GM23338 (cell line): ENCODE data around the gene BCR. TPM values are rescaled to one million over a fixed set of nuclear protein-coding genes. Genes with fewer than 3 reads are reported as not detected.

Source experiments
- ATAC-seq: fragments of 200-7000 bp; cut with Tn5 transposase; 3 replicates; pipeline ENCODE4 v1.9.1; 2020
- DNase-seq: peaks from one replicate; pipeline ENCODE4 v3.0.0-alpha.2; 2015; ENCODE audit warnings: low spot score
- H2AFZ ChIP-seq: fragments of 200-600 bp; sonication (generic); 2 replicates; pipeline ENCODE4 v1.8.0; 2016; ENCODE audit warnings: antibody characterized with exemption, mild to moderate bottlenecking, moderate library complexity
- H3F3A ChIP-seq: fragments of 200-600 bp; sonication (generic); replicated peaks from 2 replicates; pipeline ENCODE4 v1.8.0; 2017; ENCODE audit warnings: antibody characterized with exemption, mixed run types, low read depth
- H3K27ac ChIP-seq: fragments of 200-600 bp; sonication (generic); 2 replicates; pipeline ENCODE4 v1.6.1; 2016; ENCODE audit warnings: low read depth
- H3K27me3 ChIP-seq: fragments of 200-600 bp; sonication (generic); 2 replicates; pipeline ENCODE4 v1.8.0; 2016; ENCODE audit warnings: mild to moderate bottlenecking, mixed run types, moderate library complexity; ENCODE audit not compliant: insufficient read depth
- H3K36me3 ChIP-seq: fragments of 200-600 bp; sonication (generic); 2 replicates; pipeline ENCODE4 v1.8.0; 2016; ENCODE audit warnings: mild to moderate bottlenecking; ENCODE audit not compliant: insufficient read depth
- H3K4me1 ChIP-seq: fragments of 200-600 bp; sonication (generic); 2 replicates; pipeline ENCODE4 v1.8.0; 2016; ENCODE audit warnings: mild to moderate bottlenecking, moderate library complexity; ENCODE audit not compliant: insufficient read depth
- H3K4me2 ChIP-seq: fragments of 200-600 bp; sonication (generic); 2 replicates; pipeline ENCODE4 v1.7.1; 2017; ENCODE audit warnings: mixed run types
- H3K4me3 ChIP-seq: fragments of 200-600 bp; sonication (generic); 2 replicates; pipeline ENCODE4 v1.6.1; 2016; ENCODE audit warnings: mixed run types
- H3K79me2 ChIP-seq: fragments of 200-600 bp; sonication (generic); replicated peaks from 2 replicates; pipeline ENCODE4 v1.8.0; 2017; ENCODE audit warnings: mild to moderate bottlenecking; ENCODE audit not compliant: insufficient read depth
- H3K9me2 ChIP-seq: fragments of 200-600 bp; sonication (generic); 2 replicates; pipeline ENCODE4 v1.8.0; 2017; ENCODE audit not compliant: insufficient read depth
- H4K20me1 ChIP-seq: fragments of 200-600 bp; sonication (generic); replicated peaks from 2 replicates; pipeline ENCODE4 v1.8.0; 2017; ENCODE audit warnings: mild to moderate bottlenecking; ENCODE audit not compliant: insufficient read depth
- H3K27ac Mint-ChIP-seq: 2 replicates; pipeline ENCODE4 v1.8.0; 2020; ENCODE audit warnings: inconsistent platforms, mild to moderate bottlenecking, moderate library complexity, mixed read lengths
- H3K27me3 Mint-ChIP-seq: 3 replicates; pipeline ENCODE4 v1.8.0; 2022; ENCODE audit warnings: low read depth, mild to moderate bottlenecking, moderate library complexity, mixed read lengths, inconsistent platforms; ENCODE audit not compliant: insufficient read depth, poor library complexity
- H3K36me3 Mint-ChIP-seq: 3 replicates; pipeline ENCODE4 v1.8.0; 2021; ENCODE audit warnings: low read depth, mild to moderate bottlenecking, inconsistent platforms, moderate library complexity, mixed read lengths
- H3K4me1 Mint-ChIP-seq: 3 replicates; pipeline ENCODE4 v1.8.0; 2020; ENCODE audit warnings: mild to moderate bottlenecking, inconsistent platforms, mixed read lengths
- H3K4me3 Mint-ChIP-seq: 3 replicates; pipeline ENCODE4 v1.8.0; 2021; ENCODE audit warnings: moderate library complexity, mild to moderate bottlenecking, inconsistent platforms, mixed read lengths
- H3K9me3 Mint-ChIP-seq: 3 replicates; pipeline ENCODE4 v1.8.0; 2020; ENCODE audit warnings: moderate library complexity, mild to moderate bottlenecking, inconsistent platforms, mixed read lengths
- CREB1 ChIP-seq: fragments of 250-450 bp; sonication (Bioruptor Pico); IDR thresholded peaks from 2 replicates; pipeline ENCODE4 v1.5.0; 2020; ENCODE audit warnings: low read depth, mild to moderate bottlenecking, moderate library complexity
- CTCF ChIP-seq, 2 experiments: fragments of 200-600 bp in 1 of 2; sonication (generic) in 1 of 2; conservative IDR thresholded peaks; 2 replicates each; pipeline versions ENCODE4 v1.5.1 to v1.6.1; 2016 to 2017; ENCODE audit warnings: antibody characterized with exemption in 2 of 2, low read depth in 2 of 2, mild to moderate bottlenecking in 2 of 2, moderate library complexity in 1 of 2
- EZH2 ChIP-seq: fragments of 200-600 bp; sonication (generic); IDR thresholded peaks from one replicate; pipeline ENCODE4 v1.8.0; 2017; ENCODE audit warnings: antibody characterized with exemption, mild to moderate bottlenecking, low read depth; ENCODE audit not compliant: unreplicated experiment
- EZH2phosphoT487 ChIP-seq: fragments of 200-600 bp; sonication (generic); IDR thresholded peaks from one replicate; pipeline ENCODE4 v1.8.1; 2018; ENCODE audit warnings: antibody characterized with exemption; ENCODE audit not compliant: unreplicated experiment
- JUNB ChIP-seq: IDR thresholded peaks from one replicate; pipeline ENCODE4 v1.6.1; 2016; ENCODE audit warnings: antibody characterized with exemption; ENCODE audit not compliant: unreplicated experiment
- NANOG ChIP-seq: IDR thresholded peaks from 2 replicates; pipeline ENCODE4 v1.6.1; 2016; ENCODE audit warnings: antibody characterized with exemption, borderline replicate concordance
- POLR2AphosphoS5 ChIP-seq: IDR thresholded peaks from 2 replicates; pipeline ENCODE4 v1.6.1; 2016; ENCODE audit warnings: antibody characterized with exemption, low read depth
- REST ChIP-seq: IDR thresholded peaks from one replicate; pipeline ENCODE4 v1.6.1; 2018; ENCODE audit warnings: antibody characterized with exemption; ENCODE audit not compliant: unreplicated experiment
- STAT1 ChIP-seq: IDR thresholded peaks from one replicate; pipeline ENCODE4 v1.6.1; 2016; ENCODE audit warnings: antibody characterized with exemption; ENCODE audit not compliant: unreplicated experiment
- ZNF114 ChIP-seq: fragments of 250-450 bp; sonication (Bioruptor Pico); IDR thresholded peaks from 2 replicates; pipeline ENCODE4 v1.5.0; 2020; ENCODE audit warnings: mild to moderate bottlenecking, moderate library complexity
- ZNF331 ChIP-seq: fragments of 250-450 bp; sonication (Bioruptor Pico); IDR thresholded peaks from 2 replicates; pipeline ENCODE4 v1.5.0; 2020; ENCODE audit warnings: low read depth, mild to moderate bottlenecking, moderate library complexity
- polyA plus RNA-seq: library from polyadenylated mRNA; unstranded; fragments of >200 nt; fragmentation: Nextera tagmentation; extraction: Ambion mirVana; gene quantifications from 2 replicates; pipeline ENCODE4 v1.2.1, GENCODE V29; 2016
- total RNA-seq: library from RNA; depleted of rRNA; stranded (reverse); fragments of >200 nt; shearing (Covaris generic); gene quantifications from 2 replicates; pipeline ENCODE4 v1.2.3, GENCODE V29; 2014

The BCR gene
- total and polyA plus RNA-seq, 2 experiments from 2014 or later = 17.7 to 121 TPM

GRCh38 chr22:23213022-23213555 is 32.8 kb downstream of the BCR start:
- Mint-ChIP-seq H3K36me3 (peaks cover 3% of the 10 kb centered on the region; the same call in 2 of the 3 replicates), H3K4me1 (peaks cover 50% of the 10 kb centered on the region), H3K9me3 (no peaks in the 10 kb centered on the region), H3K27me3 (peaks cover 13% of the 10 kb centered on the region), H3K4me3 (no peak overlapping the region), H3K27ac (no peak overlapping the region)
- no peak overlapping the region for H3K4me3 ChIP-seq
- H3F3A ChIP-seq = 0 out of 2 replicates have a peak, but pooled peaks cover 4% of the 10 kb centered on the region
- peaks cover 66% of the 10 kb centered on the region for H4K20me1 ChIP-seq
- peaks cover 19% of the 10 kb centered on the region for H3K4me1 ChIP-seq
- DNase-seq = no peak
- H2AFZ ChIP-seq = no peak overlapping the region
- no peak overlapping the region for H3K4me2 ChIP-seq
- H3K27me3 ChIP-seq = no peaks in the 10 kb centered on the region
- H3K79me2 ChIP-seq = peaks cover 100% of the 10 kb centered on the region
- H3K36me3 ChIP-seq = no peaks in the 10 kb centered on the region
- ATAC-seq = no peak
- H3K27ac ChIP-seq = peak overlapping the region; percentile 32; the same call in 1 of the 2 replicates
- TF ChIP-seq EZH2phosphoT487 (no peak), POLR2AphosphoS5 (no peak), NANOG (no peak), ZNF114 (CRISPR knock-in tag) (no peak), CREB1 (no peak), EZH2 (no peak), CTCF (conservative IDR thresholded peaks at IDR 0.05; ENCODE audit: low read depth in 2 of 2) (no peak), STAT1 (no peak), JUNB (no peak), ZNF331 (CRISPR knock-in tag) (no peak), REST (no peak)
- H3K9me2 ChIP-seq = no peaks in the 10 kb centered on the region
